Fibroblast of lung (primary cell): ENCODE measurements around the gene C12orf76. TPM values are rescaled to one million over a fixed set of nuclear protein-coding genes. Genes with fewer than 3 reads are reported as not detected.
"Not testable (repeated sequence)": the region's sequence is repeated elsewhere in the genome, so short reads cannot be mapped to it uniquely, and the experiment has no call there.

Experiments
- DNase-seq, 2 donors: peaks; one replicate each; pipeline versions ENCODE4 v3.0.0 to v3.0.0-alpha.2; 2010; ENCODE audit warnings: low read depth in 2 of 2
- H2AFZ ChIP-seq: 2 replicates; pipeline ENCODE4 v1.5.1; 2012; ENCODE audit warnings: low read length, control low read depth, inconsistent platforms
- H3K27ac ChIP-seq: 2 replicates; pipeline ENCODE4 v1.5.1; 2011; ENCODE audit warnings: low read length, control low read depth; ENCODE audit not compliant: insufficient read depth
- H3K27me3 ChIP-seq: 2 replicates; pipeline ENCODE4 v1.5.1; 2011; ENCODE audit warnings: mild to moderate bottlenecking, low read length; ENCODE audit not compliant: control insufficient read depth, insufficient read depth
- H3K36me3 ChIP-seq: 2 replicates; pipeline ENCODE4 v1.5.1; 2011; ENCODE audit warnings: low read length; ENCODE audit not compliant: control insufficient read depth, insufficient read depth
- H3K4me1 ChIP-seq: 2 replicates; pipeline ENCODE4 v1.5.1; 2011; ENCODE audit warnings: low read length; ENCODE audit not compliant: control insufficient read depth, insufficient read depth; ENCODE audit errors: extremely low read depth
- H3K4me2 ChIP-seq: 2 replicates; pipeline ENCODE4 v1.5.1; 2011; ENCODE audit warnings: low read length, control low read depth; ENCODE audit not compliant: insufficient read depth; ENCODE audit errors: extremely low read depth
- H3K4me3 ChIP-seq, 4 experiments: fragments of 200-600 bp in 1 of 4; sonication (generic) in 1 of 4; replicated peaks in 1 of 4; 2 replicates each; pipeline ENCODE4 v1.5.1; 2011 to 2016; ENCODE audit warnings: low read length in 4 of 4, low read depth in 3 of 4, mild to moderate bottlenecking in 3 of 4, control low read depth in 2 of 4, inconsistent platforms in 1 of 4, mixed read lengths in 1 of 4; ENCODE audit not compliant: insufficient read depth in 1 of 4; ENCODE audit errors: control extremely low read depth in 1 of 4
- H3K79me2 ChIP-seq: 2 replicates; pipeline ENCODE4 v1.5.1; 2012; ENCODE audit warnings: mild to moderate bottlenecking, low read length, inconsistent platforms; ENCODE audit not compliant: control insufficient read depth, insufficient read depth
- H3K9ac ChIP-seq: 2 replicates; pipeline ENCODE4 v1.5.1; 2011; ENCODE audit warnings: mild to moderate bottlenecking, low read length, control low read depth; ENCODE audit not compliant: insufficient read depth
- H3K9me3 ChIP-seq: 2 replicates; pipeline ENCODE4 v1.5.1; 2012; ENCODE audit warnings: low read depth, low read length; ENCODE audit not compliant: control insufficient read depth, insufficient read depth
- H4K20me1 ChIP-seq: 2 replicates; pipeline ENCODE4 v1.5.1; 2011; ENCODE audit warnings: low read length; ENCODE audit not compliant: control insufficient read depth, insufficient read depth; ENCODE audit errors: extremely low read depth
- EZH2 ChIP-seq: IDR thresholded peaks from 2 replicates; pipeline ENCODE4 v1.5.1; 2012; ENCODE audit warnings: low read length, control low read depth, mild to moderate bottlenecking; ENCODE audit errors: missing control alignments
- polyA plus RNA-seq, 2 donors: library from polyadenylated mRNA; depleted of rRNA in 1 of 2; stranded (reverse) in 1 of 2; unstranded in 1 of 2; fragments of >200 nt; gene quantifications; 2 replicates each; pipeline ENCODE4 v1.2.1, GENCODE V29; 2011 to 2012; ENCODE audit warnings: missing spikeins in 1 of 2
- total RNA-seq: library from RNA; depleted of rRNA; stranded (reverse); fragments of >200 nt; gene quantifications from 2 replicates; pipeline ENCODE4 v1.2.1, GENCODE V29; 2014
- TF ChIP-seq, protein P1 (sequence below), 2 donors: IDR thresholded peaks in 1 of 2; conservative IDR thresholded peaks in 1 of 2; 1 replicate in 1 of 2; 2 replicates in 1 of 2; pipeline ENCODE4 v1.5.1; 2011 to 2012; ENCODE audit warnings: low read length in 2 of 2, control low read depth in 1 of 2, inconsistent platforms in 1 of 2, low read depth in 1 of 2, mild to moderate bottlenecking in 1 of 2

C12orf76 gene
- total and polyA plus RNA-seq, 2 donors (not counting 1 experiment from before 2014, with no cell fraction given) = 8.5 to 20.8 TPM

DNA sequence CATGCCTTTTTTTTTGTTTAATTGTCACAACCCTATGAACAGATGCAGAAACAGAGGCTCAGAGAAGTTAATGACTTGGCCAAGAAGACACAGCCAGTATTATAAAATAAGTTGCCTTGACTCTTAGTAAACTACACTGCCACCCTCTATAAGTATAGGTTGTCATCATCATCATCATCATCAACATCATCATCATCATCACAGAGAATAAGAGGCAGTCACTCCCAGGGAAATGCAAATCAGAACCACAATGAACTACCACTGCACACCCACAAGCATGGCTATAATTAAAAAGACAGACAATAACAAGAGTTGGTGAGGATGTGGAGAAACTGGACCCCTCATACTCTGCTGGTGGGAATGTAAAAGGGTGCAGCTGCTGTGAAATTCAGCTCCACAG, 23.2 kb upstream of the C12orf76 start:
- Histone ChIP-seq H3K4me1 (peaks cover 2% of the 10 kb centered on the region), H3K27me3 (no peaks in the 10 kb centered on the region), H3K79me2 (no peaks in the 10 kb centered on the region), H3K36me3 (no peaks in the 10 kb centered on the region), H3K4me3 (no peak overlapping the region), H3K9me3 (no peaks in the 10 kb centered on the region), H2AFZ (no peak overlapping the region), H4K20me1 (no peaks in the 10 kb centered on the region), H3K9ac (no peak overlapping the region), H3K27ac (no peak overlapping the region), H3K4me2 (no peak overlapping the region)
- no peak for DNase-seq
- TF ChIP-seq, protein P1, sequence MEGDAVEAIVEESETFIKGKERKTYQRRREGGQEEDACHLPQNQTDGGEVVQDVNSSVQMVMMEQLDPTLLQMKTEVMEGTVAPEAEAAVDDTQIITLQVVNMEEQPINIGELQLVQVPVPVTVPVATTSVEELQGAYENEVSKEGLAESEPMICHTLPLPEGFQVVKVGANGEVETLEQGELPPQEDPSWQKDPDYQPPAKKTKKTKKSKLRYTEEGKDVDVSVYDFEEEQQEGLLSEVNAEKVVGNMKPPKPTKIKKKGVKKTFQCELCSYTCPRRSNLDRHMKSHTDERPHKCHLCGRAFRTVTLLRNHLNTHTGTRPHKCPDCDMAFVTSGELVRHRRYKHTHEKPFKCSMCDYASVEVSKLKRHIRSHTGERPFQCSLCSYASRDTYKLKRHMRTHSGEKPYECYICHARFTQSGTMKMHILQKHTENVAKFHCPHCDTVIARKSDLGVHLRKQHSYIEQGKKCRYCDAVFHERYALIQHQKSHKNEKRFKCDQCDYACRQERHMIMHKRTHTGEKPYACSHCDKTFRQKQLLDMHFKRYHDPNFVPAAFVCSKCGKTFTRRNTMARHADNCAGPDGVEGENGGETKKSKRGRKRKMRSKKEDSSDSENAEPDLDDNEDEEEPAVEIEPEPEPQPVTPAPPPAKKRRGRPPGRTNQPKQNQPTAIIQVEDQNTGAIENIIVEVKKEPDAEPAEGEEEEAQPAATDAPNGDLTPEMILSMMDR (conservative IDR thresholded peaks at IDR 0.05 in 1 of 2, IDR thresholded peaks at IDR 0.05 in 1 of 2; ENCODE audit: low read depth in 1 of 2, low read length in 2 of 2) = no peak
- no peak for TF ChIP-seq EZH2

DNA sequence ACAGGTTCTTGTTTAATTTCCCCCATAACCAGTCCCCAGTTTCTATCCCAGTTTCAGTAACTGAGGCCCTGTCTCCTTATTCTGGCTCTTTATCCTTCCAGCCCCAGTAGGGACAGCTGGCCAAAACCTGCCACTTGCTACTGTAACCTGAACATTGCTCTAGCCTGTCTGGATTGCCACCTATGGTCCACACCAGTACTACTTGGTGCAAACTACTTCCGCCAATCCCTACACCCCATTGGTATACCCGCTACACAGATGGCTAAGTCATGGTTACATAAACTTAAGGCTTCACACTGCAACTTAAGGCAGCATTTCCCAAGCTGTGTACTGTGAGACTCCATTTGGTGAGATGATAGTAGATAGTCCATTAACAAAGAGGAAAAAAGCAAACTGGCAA, 20.3 kb upstream of the C12orf76 start:
- no peak for DNase-seq
- H4K20me1 ChIP-seq = no peaks in the 10 kb centered on the region
- H3K36me3 ChIP-seq = no peaks in the 10 kb centered on the region
- H3K4me1 ChIP-seq = peaks cover 2% of the 10 kb centered on the region
- H3K4me3 ChIP-seq = no peak overlapping the region
- H2AFZ ChIP-seq = no peak overlapping the region
- H3K9ac ChIP-seq = no peak overlapping the region
- H3K4me2 ChIP-seq = no peak overlapping the region
- H3K27me3 ChIP-seq = no peaks in the 10 kb centered on the region
- TF ChIP-seq, protein P1 (conservative IDR thresholded peaks at IDR 0.05 in 1 of 2, IDR thresholded peaks at IDR 0.05 in 1 of 2; ENCODE audit: low read depth in 1 of 2, low read length in 2 of 2) = no peak
- TF ChIP-seq EZH2 = no peak
- H3K9me3 ChIP-seq = no peaks in the 10 kb centered on the region
- no peaks in the 10 kb centered on the region for H3K79me2 ChIP-seq
- H3K27ac ChIP-seq = no peak overlapping the region

DNA sequence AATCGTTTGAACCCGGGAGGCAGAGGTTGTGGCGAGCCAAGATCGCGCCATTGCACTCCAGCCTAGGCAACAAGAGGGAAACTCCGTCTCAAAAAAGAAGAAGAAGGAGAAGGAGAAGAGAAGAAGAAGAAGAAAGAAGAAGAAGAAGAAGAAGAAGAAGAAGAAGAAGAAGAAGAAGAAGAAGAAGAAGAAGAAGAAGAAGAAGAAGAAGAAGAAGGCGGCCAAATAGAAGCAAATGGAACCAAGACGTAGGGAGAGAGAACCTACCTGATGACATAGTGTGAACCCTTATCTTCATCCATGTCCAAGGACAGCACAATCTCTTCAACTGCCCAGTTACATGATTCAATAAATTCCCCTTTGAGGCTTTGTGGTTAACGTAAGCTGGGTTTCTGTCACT, 19.8 kb upstream of the C12orf76 start:
- H3K9me3 ChIP-seq, DNase-seq, H3K4me2 ChIP-seq, H3K27ac ChIP-seq, H3K36me3 ChIP-seq, H2AFZ ChIP-seq, H3K4me3 ChIP-seq, H4K20me1 ChIP-seq, H3K27me3 ChIP-seq, H3K4me1 ChIP-seq, H3K9ac ChIP-seq, H3K79me2 ChIP-seq: not testable (repeated sequence)
